GM18511 (cell line): ENCODE results near the gene TDRD5.
"Not testable (repeated sequence)": the region's sequence is repeated elsewhere in the genome, so short reads cannot be mapped to it uniquely, and the experiment has no call there.

Source experiments
- ATAC-seq: cut with Tn5 transposase; IDR thresholded peaks from one replicate; pipeline ENCODE4 v1.9.1; 2021; ENCODE audit warnings: mild to moderate bottlenecking, moderate library complexity; ENCODE audit not compliant: unreplicated experiment

The TDRD5 gene

DNA sequence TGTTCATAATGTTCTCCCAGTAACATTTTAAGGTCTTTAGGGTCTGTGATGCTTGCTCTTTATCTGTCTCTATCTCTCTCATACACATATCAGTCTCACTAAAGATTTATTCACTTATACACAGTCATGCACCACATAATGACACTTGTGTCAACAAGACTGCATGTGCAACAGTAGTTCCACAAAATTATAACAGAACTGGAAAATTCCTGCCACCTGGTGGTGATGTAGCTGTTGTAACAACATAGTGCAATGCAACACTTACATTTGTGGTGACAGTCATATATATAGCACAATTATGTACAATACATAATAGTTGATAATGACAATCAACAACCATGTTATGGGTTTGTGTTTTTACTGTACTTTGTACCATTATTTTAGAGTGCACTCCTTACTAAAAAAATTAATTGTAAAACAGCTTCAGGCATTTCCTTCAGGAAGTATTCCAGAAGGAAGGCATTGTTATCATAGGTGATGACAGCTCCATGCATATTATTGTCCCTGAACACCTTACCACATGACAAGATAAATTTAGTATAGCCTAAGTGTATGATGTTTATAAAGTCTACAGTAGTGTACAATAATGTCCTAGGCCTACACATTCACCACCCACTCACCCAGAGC lies 8.1 kb downstream of the TDRD5 start:
- ATAC-seq: no peak

DNA sequence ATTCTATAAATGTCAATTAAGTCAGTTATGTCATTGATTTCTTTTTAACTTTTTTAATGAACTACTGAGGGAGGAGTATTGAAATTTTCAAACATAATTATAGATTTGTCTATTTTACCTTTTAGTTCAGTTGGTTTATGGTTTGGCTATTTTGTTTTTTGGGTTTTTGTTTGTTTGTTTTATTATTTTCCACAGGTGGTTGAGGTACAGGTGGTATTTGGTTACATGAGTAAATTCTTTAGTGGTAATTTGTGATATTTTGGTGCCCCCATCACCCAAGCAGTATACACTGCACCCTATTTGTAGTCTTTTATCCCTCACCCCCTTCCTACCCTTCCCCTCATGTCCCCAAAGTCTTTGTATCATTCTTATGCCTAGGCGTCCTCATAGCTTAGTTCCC lies 9.5 kb downstream of the TDRD5 start:
- no peak for ATAC-seq

DNA sequence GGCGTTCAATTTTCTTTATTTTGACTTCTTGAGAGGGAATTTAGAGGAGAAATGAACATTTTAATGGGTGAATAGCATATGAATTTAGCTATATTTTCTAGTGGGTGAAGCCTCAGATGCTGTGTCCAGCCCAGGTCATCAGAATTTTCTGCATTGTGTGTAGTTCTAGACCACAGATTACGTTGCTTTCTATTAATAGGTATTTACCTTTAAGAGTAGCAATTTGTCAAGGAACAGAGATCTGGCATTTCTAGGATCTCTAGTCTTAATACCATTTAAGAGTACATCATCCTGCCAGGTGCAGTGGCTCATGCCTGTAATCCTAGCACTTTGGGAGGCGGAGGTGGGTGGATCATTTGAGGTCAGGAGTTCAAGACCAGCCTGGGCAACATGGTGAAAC lies 20.7 kb downstream of the TDRD5 start:
- no peak for ATAC-seq

DNA sequence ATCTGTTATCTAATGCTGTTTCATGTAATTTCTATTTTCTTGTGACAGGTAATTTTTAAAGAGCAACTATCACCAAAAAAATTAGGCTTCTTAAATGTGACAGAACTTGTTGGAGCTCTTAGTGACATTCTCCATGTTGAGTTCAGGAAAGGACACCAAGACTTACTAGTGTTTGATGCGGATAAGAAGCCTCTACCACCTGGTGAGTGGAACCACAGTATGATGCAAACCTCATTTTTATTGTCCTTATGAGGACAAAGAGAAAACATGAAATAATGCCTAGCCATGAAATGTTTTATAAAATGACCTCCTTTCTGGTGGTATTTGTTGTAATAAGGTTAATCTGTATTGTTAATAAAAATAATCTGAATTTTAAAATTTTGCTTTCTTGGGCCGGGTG lies 39.1 kb downstream of the TDRD5 start:
- ATAC-seq: no peak

DNA sequence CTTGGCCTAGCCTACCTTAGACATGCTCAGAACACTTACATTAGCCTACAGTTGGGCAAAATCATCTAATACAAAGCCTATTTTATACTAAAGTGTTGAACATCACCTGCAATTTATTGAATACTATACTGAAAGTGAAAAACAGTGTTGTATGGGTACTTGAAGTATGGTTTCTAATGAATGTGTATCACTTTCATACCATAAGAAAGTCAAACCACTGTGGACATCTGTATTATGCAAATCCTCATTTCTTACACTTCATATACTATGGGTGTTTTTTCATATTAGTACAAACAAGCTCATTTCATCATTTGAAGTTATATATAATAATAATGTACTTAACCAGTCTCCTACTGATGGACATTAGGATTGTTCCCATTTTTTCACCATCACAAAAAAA lies 41.2 kb downstream of the TDRD5 start:
- ATAC-seq: no peak

DNA sequence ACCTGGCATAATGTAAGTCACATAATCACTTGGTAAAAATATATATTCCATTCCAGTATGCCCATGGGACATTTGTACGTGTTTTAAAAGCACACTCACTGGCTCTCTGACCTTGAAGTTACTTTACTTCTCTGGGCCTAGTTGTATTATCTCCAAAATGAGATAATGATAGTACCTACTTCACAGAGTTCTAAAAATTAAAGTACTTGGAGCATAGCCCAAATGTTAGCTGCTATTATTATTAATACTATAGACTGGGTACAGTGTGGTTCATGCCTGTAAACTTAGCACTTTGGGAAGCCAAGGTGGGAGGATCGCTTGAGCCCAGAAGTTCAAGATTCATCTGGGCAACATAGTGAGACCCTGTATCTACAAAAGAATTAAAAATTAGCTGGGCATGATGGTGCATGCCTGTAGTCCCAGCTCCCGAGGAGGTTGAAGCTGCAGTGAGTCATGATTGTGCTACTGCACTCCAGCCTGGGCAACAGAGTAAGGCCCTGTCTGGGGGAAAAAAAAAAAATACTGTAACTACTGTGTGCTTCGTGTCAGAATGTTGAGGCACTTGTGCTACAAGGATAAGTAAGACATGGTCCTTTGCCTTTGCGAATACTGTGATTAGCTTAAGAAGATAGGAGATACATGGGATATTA lies 45.7 kb downstream of the TDRD5 start:
- ATAC-seq: no peak

DNA sequence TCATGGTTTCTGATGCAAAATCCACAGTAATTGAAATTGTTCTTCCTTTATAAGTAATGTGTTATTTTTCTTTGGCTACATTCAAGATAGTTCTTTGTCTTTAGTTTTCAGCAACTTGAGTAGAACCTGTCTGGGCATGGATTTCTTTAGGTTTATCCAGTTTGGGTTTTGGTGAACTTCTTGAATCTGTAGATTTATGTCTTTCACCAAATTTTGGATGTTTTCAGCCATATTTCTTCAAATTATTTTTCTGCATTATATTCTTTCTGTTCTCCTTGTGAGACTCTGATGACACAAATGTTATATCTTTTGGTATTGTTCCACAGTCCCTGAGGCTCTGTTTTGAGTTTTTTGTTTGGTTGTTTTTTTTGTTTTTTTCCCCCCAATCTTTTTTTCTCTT lies 69.4 kb downstream of the TDRD5 start:
- no peak for ATAC-seq

DNA sequence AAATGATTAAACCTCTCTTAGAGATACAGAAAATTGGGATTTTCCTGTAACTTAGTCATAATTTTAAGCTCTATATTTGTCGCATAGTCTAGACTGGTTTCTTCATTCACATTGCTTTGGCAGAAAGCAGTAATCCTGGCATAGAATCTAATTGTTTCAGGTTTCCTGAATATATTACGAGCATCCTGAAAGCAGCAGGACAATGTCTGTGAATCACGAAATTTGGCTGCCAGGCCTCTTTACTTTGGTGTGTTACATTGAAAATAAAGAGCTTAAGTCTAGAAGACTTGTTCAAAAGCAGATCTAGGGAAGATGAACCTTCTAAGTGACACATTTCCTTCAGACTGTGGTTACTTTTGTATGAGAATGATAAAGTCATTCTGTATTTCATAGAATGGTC lies 72.2 kb downstream of the TDRD5 start:
- ATAC-seq: no peak

DNA sequence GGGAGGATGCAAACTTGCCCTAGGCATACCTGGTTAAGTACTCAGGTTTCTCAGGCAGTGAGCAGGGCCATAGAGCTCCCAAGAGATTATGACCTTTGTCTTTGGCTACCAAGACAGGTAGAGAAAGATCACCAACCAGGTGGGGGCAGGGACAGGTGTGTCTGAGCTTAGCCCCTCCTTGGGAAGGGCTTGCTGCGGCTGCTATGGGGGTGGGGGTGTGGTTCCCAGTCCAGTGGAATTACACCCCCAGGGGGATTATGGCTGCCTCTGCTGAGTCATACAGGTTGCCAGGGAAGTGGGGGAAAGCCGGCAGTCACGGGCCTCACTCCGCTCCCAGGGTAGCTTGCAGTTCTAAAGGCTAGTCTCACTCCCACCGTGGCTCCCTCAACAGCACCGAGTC lies 86.2 kb downstream of the TDRD5 start:
- no peak for ATAC-seq

DNA sequence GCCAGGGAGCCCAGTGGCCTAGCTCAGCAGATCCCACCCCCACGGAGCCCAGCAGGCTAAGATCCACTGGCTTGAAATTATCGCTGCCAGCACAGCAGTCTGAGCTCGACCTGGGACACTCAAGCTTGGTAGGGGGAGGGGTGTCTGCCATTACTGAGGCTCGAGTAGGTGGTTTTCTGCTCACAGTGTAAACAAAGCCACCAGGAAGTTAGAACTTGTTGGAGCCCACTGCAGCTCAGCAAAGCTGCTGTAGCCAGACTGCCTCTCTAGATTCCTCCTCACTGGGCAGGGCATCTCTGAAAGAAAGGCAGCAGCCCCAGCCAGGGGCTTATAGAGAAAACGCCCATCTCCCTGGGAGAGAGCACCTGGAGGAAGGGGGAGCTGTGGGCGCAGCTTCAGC lies 102.9 kb downstream of the TDRD5 start:
- not testable (repeated sequence) for ATAC-seq

DNA sequence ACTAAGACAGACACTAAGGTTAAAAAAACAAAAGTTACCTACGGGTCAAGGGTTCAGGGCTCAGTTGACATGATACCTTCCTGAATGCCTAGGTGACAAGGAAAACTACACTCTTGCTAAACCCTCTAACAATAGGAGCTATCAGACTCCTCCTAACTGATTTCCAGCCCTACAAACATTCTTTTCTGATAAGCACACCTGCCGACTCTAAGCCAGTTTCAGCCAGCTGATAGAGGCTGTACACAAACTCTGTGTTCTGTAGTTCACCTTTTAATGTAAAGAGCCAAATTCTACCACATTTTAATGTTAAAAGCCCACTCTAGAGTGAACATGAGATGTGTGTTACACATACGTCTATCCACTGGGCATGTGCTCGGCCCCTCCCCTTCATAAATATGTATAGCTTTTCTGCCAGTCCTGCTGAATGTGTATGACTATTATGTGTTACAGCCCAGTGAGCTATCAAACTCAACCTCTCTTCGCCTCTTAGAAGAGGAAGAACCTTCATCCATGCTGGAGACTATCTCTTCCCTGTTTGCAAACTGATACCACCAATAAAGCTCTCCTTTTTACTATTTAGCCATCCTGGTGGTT lies 111.4 kb downstream of the TDRD5 start:
- no peak for ATAC-seq

DNA sequence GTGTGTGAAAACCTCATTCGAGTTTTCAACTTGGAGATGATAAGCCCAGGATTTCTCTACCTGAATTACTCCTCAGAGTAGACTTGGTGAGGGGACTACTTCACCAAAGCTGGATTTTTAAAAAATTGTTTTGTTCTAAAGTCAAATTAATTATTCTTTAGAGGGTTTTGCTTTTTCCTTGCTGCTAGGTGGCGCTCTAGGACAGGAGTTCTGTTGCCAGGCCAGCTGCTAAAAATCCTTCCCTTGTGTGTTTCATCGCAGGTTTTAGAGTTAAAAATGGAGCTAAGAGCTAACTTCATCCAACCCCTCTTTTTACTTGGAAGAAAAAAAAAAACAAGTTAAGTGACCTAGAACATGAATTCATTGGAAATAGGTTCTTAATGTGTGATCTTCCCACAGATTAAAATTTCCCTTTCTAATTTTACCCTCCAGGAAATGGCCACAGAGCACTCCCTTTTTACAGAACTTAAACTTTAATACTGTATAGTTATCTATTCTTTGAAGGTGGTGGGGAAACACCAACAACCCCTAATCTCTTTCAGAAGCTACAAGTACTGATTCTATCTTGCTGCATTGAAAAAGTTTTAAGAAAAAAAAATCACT lies 114.8 kb downstream of the TDRD5 start:
- ATAC-seq: no peak

DNA sequence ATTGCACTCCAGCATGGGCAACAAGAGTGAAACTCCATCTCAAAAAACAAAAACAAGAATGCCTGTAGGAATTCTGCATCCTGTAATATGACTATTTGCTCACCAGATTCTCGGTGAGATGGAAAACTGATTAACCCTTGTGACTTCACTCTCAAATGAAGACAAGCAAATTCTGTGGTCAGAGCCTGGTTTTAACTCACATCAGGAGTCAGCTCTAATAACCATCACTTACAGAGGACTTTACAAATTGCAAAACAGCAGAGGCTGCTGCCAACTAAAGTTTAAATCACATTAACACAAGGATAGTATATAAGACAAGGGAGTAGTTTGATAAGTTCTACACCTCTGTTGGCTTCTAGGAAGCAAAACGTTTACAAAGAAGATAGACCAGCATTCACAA lies 115.8 kb downstream of the TDRD5 start:
- no peak for ATAC-seq

DNA sequence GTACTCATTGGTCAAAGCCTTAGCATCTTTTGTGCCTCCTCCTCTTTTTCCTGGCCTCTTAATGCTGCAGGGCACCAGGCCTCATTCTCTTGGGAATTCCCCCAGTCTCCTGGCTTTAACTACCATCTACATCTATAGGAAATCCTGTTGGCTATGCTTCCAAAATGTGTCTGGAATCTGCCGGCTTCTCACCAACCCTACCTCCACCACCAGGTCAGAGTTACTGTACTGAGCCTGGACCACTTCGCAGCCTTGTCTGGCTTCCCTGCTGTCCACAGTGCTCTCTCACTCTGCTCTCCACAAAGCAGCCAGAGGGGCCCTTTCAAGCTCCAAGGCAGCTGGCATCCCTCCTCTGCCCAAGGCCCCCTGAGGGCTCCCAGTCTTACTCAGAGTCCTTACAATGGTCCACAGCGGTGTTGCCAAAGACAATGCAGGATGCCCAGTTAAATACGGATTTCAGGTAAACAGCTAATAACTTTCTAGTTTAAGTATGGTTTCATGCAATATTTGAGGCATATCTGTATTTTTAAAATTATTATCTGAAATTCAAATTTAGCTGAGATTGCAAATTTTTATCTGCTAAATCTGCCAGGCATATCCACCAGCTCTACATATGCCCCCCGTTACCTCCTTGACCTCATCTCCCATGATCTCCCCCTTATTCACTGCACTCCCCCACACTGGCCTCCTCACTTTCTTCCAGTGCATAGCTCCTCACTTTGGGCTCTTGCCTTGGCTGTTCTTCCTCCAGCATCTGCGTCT lies 117.0 kb downstream of the TDRD5 start:
- ATAC-seq: no peak

DNA sequence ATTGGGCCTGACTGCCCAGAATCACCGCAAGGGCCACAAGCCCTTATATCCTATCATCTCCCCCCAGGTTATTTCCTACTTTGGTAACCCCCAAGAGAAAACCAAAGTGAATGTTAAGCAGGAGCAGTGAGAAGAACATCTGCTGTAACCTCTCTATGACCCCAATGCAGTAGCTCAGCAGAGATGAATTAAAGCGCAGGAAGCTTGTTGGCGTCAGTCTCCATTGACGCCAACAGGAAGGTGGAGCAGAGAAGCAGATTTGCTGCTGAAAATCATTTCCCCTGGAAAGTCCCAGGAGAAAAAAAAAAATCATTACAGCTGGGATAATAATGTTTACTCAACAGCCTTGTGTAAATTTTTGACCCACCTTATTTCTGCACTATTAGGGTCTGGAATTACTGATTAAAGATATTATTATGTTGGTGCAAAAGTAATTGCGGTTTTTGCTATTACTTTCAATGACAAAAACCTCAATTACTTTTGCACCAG lies 118.3 kb downstream of the TDRD5 start:
- peak; percentile 89 for ATAC-seq

DNA sequence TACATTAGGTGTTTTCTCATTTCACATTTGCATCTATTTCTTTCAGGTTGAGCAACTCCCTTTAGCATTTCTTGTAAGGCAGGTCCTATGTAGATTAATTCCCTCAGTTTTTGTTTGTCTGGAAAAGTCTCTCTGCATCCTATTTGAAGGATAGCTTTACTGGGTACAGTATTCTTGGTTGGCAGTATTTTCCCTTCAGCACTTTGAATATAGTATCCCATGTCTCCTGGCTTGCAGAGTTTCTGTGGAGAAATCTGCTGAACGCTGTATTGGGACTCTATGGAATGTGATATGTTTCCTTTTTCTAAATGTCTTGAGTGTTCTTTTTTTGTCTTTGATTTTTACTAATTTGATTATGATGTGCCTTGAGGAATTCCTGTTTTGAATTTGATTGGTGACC lies 122.5 kb downstream of the TDRD5 start:
- no peak for ATAC-seq

DNA sequence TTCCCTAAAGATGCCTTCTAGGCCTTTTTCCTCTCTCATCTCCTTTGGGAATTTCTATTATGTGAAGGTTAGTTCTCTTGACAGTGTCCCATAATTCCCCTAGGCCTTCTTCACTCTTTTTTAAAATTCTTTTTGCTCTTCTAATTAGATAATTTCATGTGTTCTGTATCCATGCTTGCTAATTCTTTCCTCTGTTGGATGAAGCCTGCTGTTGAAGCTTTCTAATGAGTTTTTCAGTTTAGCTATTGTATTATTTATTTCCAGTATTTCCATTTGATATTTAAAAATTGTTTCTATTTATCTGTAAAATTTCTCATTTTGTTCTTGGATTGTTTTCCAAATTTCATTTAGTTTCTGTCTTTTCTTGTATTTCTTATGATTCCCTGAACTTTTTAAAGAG lies 123.0 kb downstream of the TDRD5 start:
- no peak for ATAC-seq

DNA sequence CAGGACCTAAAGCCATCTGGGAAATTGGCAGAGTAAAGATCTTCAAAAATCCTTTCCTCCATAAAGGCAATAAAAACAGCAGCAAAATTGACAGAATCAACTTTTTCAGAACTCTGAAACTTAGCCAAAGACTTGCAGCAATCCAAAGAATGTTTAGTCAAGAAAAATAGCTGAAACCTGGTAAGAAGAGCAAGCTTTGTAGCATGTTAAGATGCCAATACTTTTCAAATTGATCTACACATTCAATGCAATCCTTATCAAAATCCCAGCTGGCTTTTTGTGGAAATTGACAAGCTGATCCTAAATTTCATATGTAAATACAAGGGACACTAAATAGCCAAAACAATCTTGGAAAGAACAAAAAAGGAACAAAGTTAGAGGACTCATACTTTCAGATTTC lies 127.6 kb downstream of the TDRD5 start:
- no peak for ATAC-seq

DNA sequence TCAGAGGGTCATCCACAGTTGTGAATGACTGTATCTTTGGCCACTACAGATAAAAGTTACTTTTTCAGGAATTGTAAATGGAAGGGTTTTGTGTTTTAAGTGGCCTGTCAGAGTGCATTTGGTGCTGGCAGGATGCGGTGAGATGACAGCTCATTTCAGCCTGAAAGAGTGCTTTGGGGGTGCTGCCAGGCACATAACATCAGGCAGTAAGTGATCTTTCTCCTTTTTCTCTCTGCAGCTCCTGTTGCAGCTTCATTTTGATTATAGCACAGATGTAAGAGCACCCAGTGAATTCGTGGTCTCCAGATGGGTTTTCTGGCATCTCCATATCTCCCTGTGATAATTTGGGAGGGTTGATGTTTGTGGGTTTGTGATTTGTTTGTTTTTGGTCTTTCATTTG lies 136.6 kb downstream of the TDRD5 start:
- no peak for ATAC-seq

DNA sequence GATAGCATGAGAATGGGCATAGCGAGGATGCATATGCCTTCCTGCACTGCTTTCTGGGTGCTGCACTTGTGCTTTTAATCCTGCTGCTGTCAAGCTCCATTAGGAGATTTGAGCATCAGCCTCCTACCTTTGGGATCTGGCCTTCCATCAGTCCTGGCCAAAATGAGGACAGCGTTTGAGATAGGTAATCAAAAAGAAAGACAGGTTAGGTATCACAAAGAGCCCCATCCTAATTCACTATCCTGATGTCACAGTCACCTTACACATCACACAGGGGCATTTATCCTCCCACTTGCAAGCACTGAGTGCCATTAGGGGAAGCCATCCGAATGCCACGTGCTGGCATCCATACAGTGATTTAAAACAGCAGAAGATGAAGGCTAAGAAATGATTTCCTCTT lies 138.2 kb downstream of the TDRD5 start:
- ATAC-seq: no peak

DNA sequence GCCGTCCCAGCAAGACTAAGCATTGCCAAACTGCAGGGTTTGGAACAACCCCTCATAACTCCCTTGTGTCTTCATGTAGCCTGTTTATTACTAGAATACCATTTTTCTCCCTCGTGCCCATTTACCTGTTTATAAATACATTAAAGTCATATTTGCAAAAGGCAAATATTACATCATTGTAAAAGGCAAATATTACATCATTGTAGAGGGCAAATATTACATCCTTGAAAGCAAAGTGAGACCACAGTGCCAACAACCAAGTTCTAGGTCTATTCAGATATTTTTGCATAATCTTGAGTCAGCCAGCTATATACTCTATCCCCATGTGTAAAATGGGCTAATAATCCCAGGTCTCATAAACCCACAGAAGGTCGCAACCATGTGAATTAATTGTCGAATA lies 140.0 kb downstream of the TDRD5 start:
- ATAC-seq: no peak
